Ovary (tissue), 9 donors: ENCODE results near the gene CRB2. TPM values are rescaled to one million over a fixed set of nuclear protein-coding genes. Genes with fewer than 3 reads are reported as not detected.

Experiments
- DNase-seq, 5 donors: peaks; one replicate each; pipeline ENCODE4 v3.0.0-alpha.2; 2019 to 2020
- H3K27ac ChIP-seq, 2 donors: fragments of 200-600 bp; one replicate each; pipeline versions ENCODE4 v1.5.1 to v1.8.0; 2019 to 2022
- H3K27me3 ChIP-seq: fragments of 200-600 bp; one replicate; pipeline ENCODE4 v1.8.0; 2022
- H3K36me3 ChIP-seq: fragments of 200-600 bp; sonication (generic); one replicate; pipeline ENCODE4 v1.5.1; 2019
- H3K4me1 ChIP-seq: one replicate; pipeline ENCODE4 v1.8.1; 2013; ENCODE audit warnings: mild to moderate bottlenecking, moderate library complexity; ENCODE audit not compliant: insufficient read depth
- H3K4me3 ChIP-seq: fragments of 200-600 bp; sonication (generic); one replicate; pipeline ENCODE4 v1.5.1; 2017
- H3K9me3 ChIP-seq, 2 donors: fragments of 200-600 bp in 1 of 2; sonication (generic) in 1 of 2; one replicate each; pipeline versions ENCODE4 v1.5.1 to v1.8.1; 2013 to 2019; ENCODE audit warnings: mild to moderate bottlenecking in 1 of 2, moderate library complexity in 1 of 2
- CTCF ChIP-seq, 3 donors: fragments of 450-650 bp in 2 of 3; fragments of 200-600 bp in 1 of 3; IDR thresholded peaks; one replicate each; pipeline versions ENCODE4 v1.5.1 to v1.8.0; 2016 to 2022; ENCODE audit warnings: antibody characterized with exemption in 3 of 3, mild to moderate bottlenecking in 1 of 3
- EP300 ChIP-seq: sonication (generic); formaldehyde crosslinking; IDR thresholded peaks from one replicate; pipeline ENCODE4 v1.6.1; 2017; ENCODE audit warnings: antibody characterized with exemption
- POLR2A ChIP-seq: fragments of 450-650 bp; IDR thresholded peaks from one replicate; pipeline ENCODE4 v1.6.1; 2017; ENCODE audit warnings: antibody characterized with exemption, mild to moderate bottlenecking, moderate library complexity
- WGBS, 3 donors: extraction: QIAGEN DNeasy Blood & Tissue Kit in 1 of 3; methylation state at CpG; one replicate each; pipeline versions ENCODE4 v1.1.5 to v1.1.7; 2013 to 2017; 5-methylcytosine and 5-hydroxymethylcytosine counted together
- intact Hi-C, 4 donors: fragments of 100-400 bp; cut with DNase I; formaldehyde crosslinking; loops; one replicate each; pipeline versions ENCODE4 v1.11.0 to v1.15.1; 2022 to 2023
- microRNA counts: library from miRNA; unstranded; fragments of <30 nt; microRNA quantifications from one replicate; lab custom pipeline; 2016
- microRNA-seq, 3 donors: library from miRNA; unstranded; fragments of <30 nt; microRNA quantifications; one replicate each; pipeline versions ENCODE4 to v1.2.0, GENCODE V29; 2019 to 2020
- polyA plus RNA-seq, 2 donors: library from polyadenylated mRNA; stranded (reverse); fragments of 200-250 nt in 1 of 2; fragments of 350-450 nt in 1 of 2; fragmentation: Illumina TruSeq in 1 of 2; extraction: RNeasy Lipid Tissue Mini Kit (QIAGEN cat#74804) in 1 of 2; gene quantifications; one replicate each; pipeline ENCODE4 v1.2.3, GENCODE V29; 2013 to 2014
- small RNA-seq: library from RNA; depleted of rRNA; stranded (forward); fragments of <200 nt; gene quantifications from one replicate; pipeline ENCODE3, GENCODE V24; 2016
- total RNA-seq, 7 donors: library from RNA; depleted of rRNA in 2 of 7; stranded (reverse); fragments of >200 nt in 2 of 7; fragmentation: NEBNext Ultra II Directional in 3 of 7; extraction: Animal tissue kit (Norgen Biotek cat#: 25700) in 3 of 7; gene quantifications; one replicate each; pipeline versions ENCODE4 v1.1.0 to v1.2.4, GENCODE V29; 2016 to 2023
- donor health status: DM: no; HTN: no; CAD: no; lungs with moderate emphysema.
- donor health status: DM: no; HTN: no; CAD: no.
- donor health status: Bipolar disorder and iron deficiency.
- donor health status: DM: yes; HTN: yes; CAD: no.
- donor health status: DM: no; HTN: no; CAD: no.
- donor health status: DM: yes; HTN: yes; CAD: no.

The CRB2 gene
- total and polyA plus RNA-seq, 9 donors, result 0.13 to 20.4 (median 0.48) TPM

GRCh38 chr9:123425836-123426365 is 69.9 kb downstream of the CRB2 start:
- H3K4me3 ChIP-seq, result no peak overlapping the region
- no peak overlapping the region for H3K27ac ChIP-seq
- no peaks in the 10 kb centered on the region for H3K36me3 ChIP-seq
- H3K9me3 ChIP-seq, result no peaks in the 10 kb centered on the region
- peaks cover 4% of the 10 kb centered on the region for H3K4me1 ChIP-seq
- no peak for DNase-seq
- intact Hi-C loops, result no loop called here
- TF ChIP-seq POLR2A, result no peak
- TF ChIP-seq CTCF (IDR thresholded peaks at IDR 0.05), result no peak
- H3K27me3 ChIP-seq, result no peaks in the 10 kb centered on the region
- 83 to 91% (median 89%) methylated on average over 6 of the region's 6 CpGs for WGBS, 3 donors

- H3K27ac ChIP-seq, result no peak overlapping the region
- intact Hi-C loops, result no loop called here
- H3K9me3 ChIP-seq, result no peaks in the 10 kb centered on the region
- no peak overlapping the region for H3K4me3 ChIP-seq
- 81 to 92% (median 82%) methylated on average over 2 of the region's 2 CpGs for WGBS, 3 donors
- H3K36me3 ChIP-seq, result no peaks in the 10 kb centered on the region
- H3K27me3 ChIP-seq, result no peaks in the 10 kb centered on the region
- peaks cover 4% of the 10 kb centered on the region for H3K4me1 ChIP-seq
- no peak for DNase-seq
- TF ChIP-seq POLR2A (no peak), CTCF (IDR thresholded peaks at IDR 0.05) (no peak), EP300 (no peak)
These were observed 70.4 kb downstream of the CRB2 start for GRCh38 chr9:123426406-123426805.

MicroRNAs encoded within 50 kb of the gene (microRNA counts, 767-probe panel; counts per million panel counts)
- microRNA hsa-miR-601 (lab: Ali Mortazavi, UCI), result 530 counts per million, percentile 78 among the panel's probes with 10 or more counts

Small RNAs within 50 kb of the gene (microRNA-seq; reads per million reads assigned to microRNA genes)
- gene MIR601, result 0 to 0.18 (median 0) reads per million in 3 donors

Small RNAs within 50 kb of the gene (small RNA-seq; reads per million reads assigned to genes)
- gene MIR601, result not detected

Other genes starting within 250 kb of the CRB2 start
- gene STRBP, start 87.6 kb upstream of the CRB2 start, total RNA-seq, result 10 to 100 TPM in 6 of 7 donors, 1 to 10 TPM in 1; 7.4 to 18.8 (median 11.2) TPM
- gene STRBP, start 87.6 kb upstream of the CRB2 start, polyA plus RNA-seq, result 1 to 10 TPM; 4.9 to 7.2 TPM